ENCODE results near the gene DHRS11.
"Not testable (repeated sequence)": the region's sequence is repeated elsewhere in the genome, so short reads cannot be mapped to it uniquely, and the experiment has no call there.

The DHRS11 gene

DNA sequence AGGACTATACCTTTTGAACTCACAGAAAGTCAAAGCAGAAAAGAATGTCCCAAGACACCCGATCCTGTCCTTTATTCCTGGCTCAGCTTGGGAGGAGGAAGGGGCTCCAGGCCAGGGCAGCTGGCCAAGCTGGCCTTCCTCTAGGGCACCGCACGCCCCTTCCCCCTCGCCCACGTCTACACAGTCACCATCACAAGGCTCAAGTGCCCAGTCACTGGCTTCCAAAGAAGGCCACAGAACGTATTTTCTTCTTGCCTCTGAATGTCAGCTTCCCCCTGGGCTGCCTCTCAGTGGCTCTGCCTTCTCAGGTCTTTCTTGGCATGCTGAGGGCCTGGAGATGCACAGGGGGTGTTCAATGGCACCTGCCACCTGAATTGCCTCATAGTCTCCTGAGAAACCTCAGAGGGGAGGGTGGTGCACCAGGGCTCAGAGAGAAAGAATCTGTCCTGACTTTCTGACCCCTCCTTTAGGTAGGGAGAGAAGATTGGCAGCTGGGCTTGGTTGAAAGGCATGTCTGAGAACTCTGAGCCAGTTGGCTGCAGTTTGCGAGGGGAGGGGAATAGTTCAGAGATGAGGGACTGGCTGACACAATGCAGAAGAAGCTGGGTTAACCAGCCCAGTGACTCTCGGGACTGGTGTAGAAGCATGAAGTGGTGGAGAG, 2.1 kb downstream of the DHRS11 start:
- no peak for DNase-seq (ENCODE audit: low read depth)

DNA sequence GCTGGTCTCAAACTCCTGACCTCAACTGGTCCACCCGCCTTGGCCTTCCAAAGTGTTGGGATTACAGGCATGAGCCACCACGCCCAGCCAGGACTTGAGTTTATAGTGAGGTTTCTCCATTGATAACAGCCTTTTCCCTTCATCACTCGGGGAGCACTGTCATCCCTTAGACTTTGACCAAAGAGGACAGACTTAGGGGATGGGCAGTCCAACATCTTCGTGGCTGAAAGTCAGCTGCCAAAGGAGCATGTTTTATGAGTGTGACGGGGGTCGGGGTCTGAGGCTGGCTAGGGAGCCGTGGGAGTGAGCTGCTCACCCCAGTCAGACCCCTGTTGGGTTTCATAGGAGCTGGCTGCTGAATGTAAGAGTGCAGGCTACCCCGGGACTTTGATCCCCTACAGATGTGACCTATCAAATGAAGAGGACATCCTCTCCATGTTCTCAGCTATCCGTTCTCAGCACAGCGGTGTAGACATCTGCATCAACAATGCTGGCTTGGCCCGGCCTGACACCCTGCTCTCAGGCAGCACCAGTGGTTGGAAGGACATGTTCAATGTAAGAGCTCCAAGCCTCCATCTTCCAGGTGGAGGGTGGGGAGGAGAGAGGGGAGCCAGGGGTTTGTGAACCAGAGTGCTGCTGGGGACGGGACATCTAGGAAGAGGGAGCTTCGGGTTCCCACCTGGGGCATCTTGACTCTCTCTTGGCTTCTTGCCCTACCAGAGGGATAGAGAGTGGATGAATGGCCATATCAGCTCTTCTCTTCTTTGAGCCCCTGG, 3.1 kb downstream of the DHRS11 start:
- no peak for DNase-seq (ENCODE audit: low read depth)

DNA sequence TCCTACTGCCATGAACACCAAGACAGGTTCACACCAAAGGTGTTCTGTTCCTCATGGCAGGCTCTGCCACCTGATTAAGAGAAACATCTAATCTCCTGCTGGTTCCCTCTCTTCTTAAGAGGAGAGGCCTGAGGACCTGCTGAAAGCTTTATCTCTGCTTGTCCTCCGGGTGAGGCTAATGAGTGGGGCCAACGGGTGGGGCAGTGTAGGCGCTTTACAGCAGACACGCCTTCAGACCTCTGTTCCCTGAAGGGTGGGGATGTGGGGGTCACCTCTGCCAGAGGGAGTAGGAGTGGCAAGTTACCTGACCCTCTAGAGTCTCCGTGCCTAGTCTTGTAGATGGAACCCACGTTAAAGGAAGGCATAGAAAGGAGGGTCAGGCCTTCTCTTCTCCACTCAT, 5.5 kb downstream of the DHRS11 start:
- no peak for DNase-seq (ENCODE audit: low read depth)

DNA sequence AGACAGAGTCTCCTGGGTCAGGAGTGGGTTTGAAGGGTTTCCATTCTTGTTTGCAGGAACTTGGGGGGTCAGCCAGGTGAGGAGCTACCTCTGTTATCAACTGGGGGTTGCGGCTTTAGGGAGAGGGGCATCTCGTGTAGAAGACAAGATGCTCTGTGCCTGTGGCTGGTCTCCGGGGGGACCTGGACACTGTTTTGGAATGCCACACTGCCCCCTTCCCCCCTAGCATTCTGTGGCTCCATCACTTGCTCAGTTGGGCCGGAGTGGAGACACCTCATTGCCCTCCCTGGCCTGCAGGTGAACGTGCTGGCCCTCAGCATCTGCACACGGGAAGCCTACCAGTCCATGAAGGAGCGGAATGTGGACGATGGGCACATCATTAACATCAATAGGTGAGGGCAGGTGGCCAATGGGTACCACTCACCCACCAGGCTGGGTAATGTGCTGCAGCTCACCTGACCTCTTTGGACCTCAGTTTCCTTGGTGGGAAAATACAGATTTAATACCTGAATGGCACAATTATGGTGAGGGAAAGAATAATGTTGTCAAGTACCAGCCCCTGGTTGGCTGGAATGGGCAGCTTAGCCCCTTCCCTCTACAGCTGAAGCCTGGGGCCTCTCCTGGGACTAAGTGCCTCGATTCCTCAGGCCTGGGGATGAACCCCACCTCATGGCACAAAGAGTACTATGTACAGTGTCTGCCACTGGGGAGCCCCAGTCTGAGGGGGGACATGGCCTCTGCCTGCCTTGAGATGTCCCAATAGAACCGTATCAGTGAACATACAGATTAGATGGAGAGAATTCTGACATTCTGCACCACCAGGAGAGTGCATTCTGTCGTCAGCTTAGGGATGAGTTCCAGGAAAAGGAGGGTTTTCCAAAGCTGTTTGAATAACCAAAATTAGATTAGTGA, 6.4 kb downstream of the DHRS11 start:
- DNase-seq (ENCODE audit: low read depth), result no peak

DNA sequence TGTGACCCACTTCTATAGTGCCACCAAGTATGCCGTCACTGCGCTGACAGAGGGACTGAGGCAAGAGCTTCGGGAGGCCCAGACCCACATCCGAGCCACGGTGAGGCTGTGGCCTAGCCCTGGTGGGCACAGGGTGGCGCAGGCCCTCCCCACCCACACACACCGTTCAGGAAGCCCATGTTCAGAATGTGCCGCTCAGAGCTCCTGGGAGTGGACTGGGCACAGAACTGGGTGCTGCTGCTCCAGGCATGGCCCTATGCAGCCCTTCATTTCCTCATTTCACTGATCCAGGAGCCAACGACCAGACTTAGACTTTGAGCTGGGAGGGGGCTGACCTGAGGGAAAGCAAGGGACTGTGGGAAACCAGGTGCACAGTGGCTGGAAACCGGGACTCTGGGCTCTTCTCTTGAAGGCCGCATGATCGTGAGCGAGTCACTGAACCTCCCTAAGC, 7.3 kb downstream of the DHRS11 start:
- no peak for DNase-seq (ENCODE audit: low read depth)

DNA sequence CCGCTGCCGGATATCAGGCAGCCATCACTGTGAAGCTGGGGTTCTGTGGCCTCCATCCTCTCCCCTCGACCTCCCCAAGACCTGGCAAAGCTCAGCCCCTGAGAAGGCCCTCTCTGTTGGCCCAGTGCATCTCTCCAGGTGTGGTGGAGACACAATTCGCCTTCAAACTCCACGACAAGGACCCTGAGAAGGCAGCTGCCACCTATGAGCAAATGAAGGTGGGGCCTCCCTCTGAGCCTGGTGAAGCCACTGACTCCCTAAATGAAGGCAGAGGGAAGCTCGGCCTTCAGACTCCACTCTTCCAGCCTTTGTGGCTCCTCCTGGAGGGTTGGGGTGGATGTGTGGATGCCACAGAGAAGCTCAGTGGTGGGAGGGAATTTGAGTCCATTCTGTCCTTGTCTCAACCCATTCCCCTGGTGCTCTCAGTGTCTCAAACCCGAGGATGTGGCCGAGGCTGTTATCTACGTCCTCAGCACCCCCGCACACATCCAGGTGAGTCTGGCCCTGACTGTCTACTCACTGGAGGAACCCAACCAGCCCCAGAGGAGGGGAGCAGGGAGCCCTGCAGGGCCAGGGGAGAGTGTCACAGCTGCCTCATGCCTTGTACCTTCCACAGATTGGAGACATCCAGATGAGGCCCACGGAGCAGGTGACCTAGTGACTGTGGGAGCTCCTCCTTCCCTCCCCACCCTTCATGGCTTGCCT, 8.0 kb downstream of the DHRS11 start:
- DNase-seq (ENCODE audit: low read depth), result no peak

DNA sequence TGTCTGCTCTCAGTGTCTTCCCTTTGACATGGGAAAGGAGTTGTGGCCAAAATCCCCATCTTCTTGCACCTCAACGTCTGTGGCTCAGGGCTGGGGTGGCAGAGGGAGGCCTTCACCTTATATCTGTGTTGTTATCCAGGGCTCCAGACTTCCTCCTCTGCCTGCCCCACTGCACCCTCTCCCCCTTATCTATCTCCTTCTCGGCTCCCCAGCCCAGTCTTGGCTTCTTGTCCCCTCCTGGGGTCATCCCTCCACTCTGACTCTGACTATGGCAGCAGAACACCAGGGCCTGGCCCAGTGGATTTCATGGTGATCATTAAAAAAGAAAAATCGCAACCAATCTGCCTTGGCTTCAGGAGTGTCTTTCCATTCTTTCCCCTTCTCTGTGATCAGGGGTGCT, 8.8 kb downstream of the DHRS11 start:
- DNase-seq (ENCODE audit: low read depth), result no peak

DNA sequence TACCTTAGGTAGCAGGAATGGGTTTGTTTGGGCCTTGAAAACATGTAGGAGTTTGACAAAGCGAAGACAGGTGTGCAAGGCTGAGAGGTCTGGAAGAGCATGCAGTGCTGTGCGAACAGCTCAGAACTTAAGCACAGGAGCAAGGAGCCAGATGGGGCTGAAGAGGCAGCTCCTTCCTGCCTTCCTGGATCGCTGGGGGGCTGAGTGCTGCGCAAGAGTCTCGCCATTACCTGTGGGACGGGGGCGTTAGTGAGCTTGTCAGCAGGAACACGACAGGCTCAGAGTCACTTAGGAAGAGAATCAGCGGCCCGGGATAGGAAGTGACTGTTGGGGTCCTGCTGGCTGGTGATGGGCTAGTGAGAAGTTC, 9.2 kb downstream of the DHRS11 start:
- peak; percentile 13 for DNase-seq (ENCODE audit: low read depth)

DNA sequence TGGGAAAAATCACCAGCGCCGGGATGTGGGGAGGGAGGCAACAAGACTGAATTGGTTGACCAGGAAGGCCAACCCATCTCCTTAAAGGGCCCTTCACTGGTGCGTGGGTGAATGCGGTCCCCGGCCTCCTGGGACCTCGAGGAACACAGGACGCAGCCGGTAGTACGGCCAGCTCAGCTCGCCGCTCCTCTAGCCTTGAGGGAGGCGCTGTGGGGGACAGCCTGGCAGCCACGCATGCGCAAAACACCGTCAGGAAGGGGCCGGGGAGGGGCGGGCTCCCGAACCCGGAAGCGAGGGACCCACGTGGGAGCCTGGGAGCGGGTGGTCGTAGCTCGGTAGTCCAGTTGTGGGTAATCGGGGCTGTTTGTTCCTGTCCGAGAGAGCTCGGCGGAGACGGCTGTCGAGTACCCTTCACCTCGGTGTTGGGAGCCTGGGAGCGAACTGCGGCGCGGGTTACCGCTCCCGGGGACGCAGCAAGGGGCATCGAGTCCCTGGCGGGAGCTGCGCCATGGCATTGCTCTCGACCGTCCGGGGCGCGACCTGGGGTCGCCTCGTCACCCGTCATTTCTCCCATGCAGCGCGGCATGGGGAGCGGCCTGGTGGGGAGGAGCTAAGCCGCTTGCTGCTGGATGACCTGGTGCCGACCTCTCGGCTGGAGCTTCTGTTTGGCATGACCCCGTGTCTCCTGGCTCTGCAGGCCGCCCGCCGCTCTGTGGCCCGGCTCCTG, 9.8 kb downstream of the DHRS11 start, which contains the start of gene MRM1:
Gene MRM1 (plus strand): TSS at position 281 of the 727 bp plus-strand sequence. CDS start 228 bp downstream, at position 509.
- peak; percentile 82 for DNase-seq (ENCODE audit: low read depth)

DNA sequence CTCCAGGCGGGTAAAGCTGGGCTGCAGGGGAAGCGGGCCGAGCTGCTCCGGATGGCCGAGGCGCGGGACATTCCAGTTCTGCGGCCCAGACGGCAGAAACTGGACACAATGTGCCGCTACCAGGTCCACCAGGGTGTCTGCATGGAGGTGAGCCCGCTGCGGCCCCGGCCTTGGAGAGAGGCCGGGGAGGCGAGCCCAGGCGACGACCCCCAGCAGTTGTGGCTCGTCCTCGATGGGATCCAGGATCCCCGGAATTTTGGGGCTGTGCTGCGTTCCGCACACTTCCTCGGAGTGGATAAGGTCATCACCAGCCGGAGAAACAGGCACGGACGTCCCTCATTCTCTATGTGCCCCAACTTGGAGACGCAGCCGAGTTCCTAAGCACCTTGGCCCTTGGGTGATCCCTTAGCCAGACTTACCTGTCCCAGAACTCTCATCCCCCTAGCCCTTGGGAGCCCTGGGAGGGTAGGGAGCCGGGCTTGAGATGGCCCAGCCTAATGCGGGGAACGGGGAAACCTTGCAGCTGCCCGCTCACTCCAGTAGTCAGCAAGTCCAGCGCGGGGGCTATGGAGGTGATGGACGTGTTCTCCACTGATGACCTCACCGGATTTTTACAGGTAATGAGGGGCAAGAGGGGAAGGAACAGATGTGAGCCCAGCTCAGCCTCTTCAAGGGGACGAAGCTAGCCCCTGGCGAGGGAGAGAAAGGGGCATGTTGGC, 10.5 kb downstream of the DHRS11 start:
- no peak for DNase-seq (ENCODE audit: low read depth)

DNA sequence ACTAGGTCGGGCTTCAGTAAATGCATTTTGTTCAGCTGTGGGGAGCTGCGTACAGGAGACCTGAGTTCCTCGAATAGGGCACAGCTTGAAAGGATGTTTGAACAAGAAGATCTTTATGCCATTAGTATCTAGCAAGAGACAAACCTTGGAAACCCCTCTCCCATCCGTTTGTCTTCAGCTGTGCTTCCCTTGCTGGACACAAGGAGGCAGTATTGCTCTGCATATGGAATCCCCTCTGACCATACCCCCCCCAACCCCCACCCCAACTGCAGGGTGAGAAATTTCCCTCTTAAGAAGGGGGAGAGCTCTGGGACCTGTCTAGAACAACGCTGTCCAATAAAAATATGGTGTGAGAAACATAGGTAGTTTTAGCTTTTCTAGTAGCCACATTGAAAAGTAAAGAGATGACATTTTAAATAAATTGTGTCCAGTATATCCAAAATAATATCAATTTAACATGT, 11.3 kb downstream of the DHRS11 start:
- peak; percentile 21 for DNase-seq (ENCODE audit: low read depth)

DNA sequence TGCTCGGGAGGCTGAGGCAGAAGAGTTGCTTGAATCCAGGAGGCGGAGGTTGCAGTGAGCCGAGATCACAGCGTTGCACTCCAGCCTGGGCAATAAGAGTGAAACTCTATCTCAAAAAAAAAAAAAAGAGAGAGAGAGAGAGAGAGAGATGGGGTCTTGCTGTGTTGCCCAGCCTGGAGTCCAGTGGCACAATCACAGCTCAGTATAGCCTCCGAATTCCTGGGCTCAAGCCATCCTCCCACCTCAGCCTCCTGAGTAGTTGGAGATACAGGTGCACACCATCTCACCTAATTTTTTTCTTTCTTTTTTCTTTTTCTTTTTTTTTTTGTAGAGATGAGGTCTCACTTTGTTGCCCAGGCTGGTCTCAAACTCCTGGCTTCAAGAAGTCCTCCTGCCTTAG, 13.3 kb downstream of the DHRS11 start:
- not testable (repeated sequence) for DNase-seq (ENCODE audit: low read depth)

DNA sequence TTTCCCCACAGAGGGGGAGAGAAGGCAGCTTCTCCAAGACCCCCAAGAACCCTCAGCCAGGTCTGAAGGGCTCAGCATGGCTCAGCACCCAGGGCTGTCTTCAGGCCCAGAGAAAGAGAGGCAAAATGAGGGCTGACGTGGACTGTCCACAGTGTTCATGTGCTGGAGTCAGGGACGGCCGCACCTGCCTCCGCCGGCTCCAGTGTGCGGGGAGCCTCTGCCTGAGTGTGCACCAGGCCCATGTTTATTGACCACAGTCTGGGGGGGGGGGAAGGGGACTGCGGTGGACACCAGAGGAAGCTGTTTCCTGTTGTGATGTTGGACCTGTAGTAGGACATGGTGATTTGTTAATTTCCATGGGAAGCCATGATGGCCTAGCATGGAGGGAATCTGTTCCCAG, 16.6 kb downstream of the DHRS11 start:
- no peak for DNase-seq (ENCODE audit: low read depth)

DNA sequence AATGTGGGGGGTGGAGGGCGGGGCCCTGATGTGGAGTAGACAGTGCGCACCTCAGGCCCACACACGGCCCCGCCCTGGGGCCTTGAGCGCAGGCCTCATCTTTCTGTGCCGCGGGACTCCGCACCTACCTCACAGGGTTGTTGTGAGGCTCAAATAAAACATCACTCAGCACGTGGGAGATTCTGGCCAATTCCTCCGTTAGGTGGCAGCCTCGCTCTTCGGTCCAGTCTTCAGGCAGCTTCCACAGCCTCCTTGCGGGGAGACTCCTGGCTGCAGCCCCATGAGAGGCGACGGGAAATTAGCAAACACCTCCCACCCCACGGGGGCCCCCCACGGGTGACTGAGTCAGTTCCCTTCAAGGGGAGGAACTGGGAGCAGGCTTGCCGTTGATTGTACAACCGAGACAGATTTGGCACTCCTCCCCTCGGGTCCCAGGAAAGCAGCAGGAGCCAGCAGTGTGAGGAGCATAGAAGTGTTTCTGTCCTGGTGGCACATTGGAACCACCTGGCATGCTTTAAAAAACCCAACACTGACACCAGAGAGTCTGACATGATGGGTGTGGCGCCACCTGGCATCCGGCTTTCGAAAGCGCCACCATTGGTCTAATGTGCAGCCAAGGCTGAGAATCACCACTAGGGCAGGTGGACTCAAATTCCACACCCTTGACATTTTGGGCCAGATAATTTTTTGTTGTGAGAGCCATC, 17.3 kb downstream of the DHRS11 start:
- no peak for DNase-seq (ENCODE audit: low read depth)

DNA sequence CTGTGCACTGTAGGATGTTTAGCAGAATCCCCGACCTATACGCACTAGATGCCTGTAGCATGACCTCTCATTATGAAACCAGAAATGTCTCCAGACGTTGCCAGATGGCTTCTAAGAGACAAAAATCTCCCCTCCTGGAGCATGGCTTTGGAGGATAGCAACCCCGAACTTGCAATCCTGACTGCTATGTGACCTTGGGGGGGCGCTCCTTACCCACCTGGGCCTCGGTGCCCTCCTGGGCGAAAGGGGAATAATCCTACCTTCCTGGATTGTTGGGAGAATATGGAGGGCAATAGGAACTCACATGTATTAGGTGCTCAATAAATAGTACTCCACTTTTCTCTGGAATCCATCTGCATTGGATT, 17.8 kb downstream of the DHRS11 start:
- no peak for DNase-seq (ENCODE audit: low read depth)

DNA sequence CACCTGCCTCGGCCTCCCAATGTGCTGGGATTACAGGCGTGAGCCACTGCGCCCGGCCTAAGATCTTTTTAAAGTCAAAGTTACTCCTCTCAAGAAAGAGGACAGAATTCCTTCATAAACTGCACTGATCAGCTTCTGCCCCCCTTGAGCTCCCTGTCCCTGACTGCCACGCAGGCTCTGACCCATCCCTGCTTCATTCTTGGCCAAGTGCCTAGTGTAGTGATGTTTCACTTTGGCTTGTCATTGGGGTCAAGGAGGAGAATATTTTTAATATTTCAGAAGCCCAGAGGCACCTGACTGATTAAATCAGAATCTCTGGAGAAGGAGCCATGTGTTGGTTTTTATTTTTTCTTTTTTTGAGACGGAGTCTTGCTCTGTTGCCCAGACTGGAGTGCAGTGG, 18.8 kb downstream of the DHRS11 start:
- DNase-seq (ENCODE audit: low read depth), result no peak

DNA sequence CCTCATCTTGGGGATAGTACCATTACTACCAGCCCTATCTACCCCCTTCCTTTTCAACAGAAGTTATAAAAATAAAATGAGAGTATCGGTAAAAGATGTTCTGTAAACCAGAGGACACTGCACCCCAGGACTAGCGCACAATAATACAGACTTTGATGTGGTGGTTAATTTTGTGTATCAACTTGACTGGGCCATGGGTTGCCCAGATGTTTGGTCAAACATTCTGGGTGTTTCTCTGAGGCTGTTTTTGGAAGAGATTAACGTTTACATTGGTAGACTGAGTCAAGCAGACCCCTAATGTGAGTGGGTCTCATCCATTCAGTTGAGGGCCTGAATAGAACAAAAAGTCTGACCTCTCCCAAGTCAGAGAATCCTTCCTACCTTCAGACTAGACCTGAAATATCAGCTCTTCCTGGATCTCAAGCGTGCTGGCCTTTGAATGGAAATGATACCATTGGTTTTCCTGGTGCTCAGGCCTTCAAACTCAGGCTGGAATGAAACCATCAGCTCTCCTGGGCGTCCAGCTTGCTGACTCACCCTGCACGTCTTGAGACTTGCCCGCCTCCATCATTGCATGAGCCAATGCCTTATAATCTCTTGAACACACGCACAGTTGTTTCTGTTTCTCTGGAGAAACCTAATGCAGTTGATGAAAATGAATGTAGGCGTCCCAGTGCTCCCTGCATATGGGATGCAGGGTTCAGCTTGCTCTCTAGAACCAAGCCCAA, 19.8 kb downstream of the DHRS11 start:
- DNase-seq (ENCODE audit: low read depth), result no peak

DNA sequence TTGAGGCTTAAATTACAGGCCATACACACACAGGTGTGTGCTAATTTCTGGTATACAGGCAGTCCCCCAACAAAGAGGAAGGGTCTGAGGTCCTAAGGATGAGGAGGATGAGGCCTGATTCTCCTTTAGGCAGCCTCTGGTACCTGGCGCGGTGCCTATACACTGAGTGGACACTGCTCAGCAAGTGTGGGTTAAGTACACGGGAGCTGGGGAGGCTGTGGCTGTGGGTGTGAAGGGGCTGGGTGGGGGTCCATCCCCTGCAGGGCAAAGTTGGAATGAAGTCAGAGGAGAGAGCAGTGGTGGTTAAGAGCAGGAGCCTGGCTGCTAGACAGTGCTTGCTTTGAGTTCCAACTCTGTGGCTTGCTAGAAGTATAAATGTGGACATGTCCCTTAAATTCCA, 20.6 kb downstream of the DHRS11 start:
- no peak for DNase-seq (ENCODE audit: low read depth)

DNA sequence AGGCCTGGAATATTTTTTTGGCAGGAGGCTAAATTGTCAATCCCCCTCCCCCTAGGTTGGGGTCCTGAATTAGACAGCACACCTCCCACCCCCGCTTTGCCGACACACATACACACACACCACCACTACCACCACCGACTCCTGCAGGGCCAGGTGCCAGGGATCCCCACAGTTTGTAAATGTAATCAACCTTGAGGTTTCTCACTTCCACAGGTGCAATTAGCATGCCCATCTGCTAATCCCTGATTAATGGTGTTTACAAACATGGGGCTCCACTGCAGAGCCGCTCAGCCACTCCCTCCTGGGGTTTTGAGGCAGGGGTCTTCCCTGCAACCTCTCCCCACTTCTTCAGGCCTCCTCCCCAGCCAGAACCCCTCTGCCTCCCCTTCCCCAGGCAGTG, 21.5 kb downstream of the DHRS11 start:
- DNase-seq (ENCODE audit: low read depth), result no peak
